ENCODE results near the gene ZBTB16.

GRCh38 chr11:114193730-114194679 lies 134.5 kb downstream of the ZBTB16 start:
- TF ChIP-seq REXO4 (CRISPR knock-in tag; IDR thresholded peaks at IDR 0.05; ENCODE audit: borderline replicate concordance), result no peak
- TF ChIP-seq, protein P1, sequence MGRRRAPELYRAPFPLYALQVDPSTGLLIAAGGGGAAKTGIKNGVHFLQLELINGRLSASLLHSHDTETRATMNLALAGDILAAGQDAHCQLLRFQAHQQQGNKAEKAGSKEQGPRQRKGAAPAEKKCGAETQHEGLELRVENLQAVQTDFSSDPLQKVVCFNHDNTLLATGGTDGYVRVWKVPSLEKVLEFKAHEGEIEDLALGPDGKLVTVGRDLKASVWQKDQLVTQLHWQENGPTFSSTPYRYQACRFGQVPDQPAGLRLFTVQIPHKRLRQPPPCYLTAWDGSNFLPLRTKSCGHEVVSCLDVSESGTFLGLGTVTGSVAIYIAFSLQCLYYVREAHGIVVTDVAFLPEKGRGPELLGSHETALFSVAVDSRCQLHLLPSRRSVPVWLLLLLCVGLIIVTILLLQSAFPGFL (CRISPR knock-in tag; IDR thresholded peaks at IDR 0.05), result no peak
- no peak for TF ChIP-seq ZNF24 (IDR thresholded peaks at IDR 0.05)
- no peak for TF ChIP-seq POLR2AphosphoS5 (IDR thresholded peaks at IDR 0.05; ENCODE audit: low read depth, low read length)
- TF ChIP-seq MAZ (IDR thresholded peaks at IDR 0.05; ENCODE audit: borderline replicate concordance, low read depth, low read length), result no peak
- TF ChIP-seq MAZ (CRISPR knock-in tag; IDR thresholded peaks at IDR 0.05; ENCODE audit: low read depth), result no peak
- TF ChIP-seq, protein P2, sequence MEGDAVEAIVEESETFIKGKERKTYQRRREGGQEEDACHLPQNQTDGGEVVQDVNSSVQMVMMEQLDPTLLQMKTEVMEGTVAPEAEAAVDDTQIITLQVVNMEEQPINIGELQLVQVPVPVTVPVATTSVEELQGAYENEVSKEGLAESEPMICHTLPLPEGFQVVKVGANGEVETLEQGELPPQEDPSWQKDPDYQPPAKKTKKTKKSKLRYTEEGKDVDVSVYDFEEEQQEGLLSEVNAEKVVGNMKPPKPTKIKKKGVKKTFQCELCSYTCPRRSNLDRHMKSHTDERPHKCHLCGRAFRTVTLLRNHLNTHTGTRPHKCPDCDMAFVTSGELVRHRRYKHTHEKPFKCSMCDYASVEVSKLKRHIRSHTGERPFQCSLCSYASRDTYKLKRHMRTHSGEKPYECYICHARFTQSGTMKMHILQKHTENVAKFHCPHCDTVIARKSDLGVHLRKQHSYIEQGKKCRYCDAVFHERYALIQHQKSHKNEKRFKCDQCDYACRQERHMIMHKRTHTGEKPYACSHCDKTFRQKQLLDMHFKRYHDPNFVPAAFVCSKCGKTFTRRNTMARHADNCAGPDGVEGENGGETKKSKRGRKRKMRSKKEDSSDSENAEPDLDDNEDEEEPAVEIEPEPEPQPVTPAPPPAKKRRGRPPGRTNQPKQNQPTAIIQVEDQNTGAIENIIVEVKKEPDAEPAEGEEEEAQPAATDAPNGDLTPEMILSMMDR (CRISPR knock-in tag; IDR thresholded peaks at IDR 0.05), result no peak
- no peak for TF ChIP-seq ZKSCAN8 (CRISPR knock-in tag; IDR thresholded peaks at IDR 0.05; ENCODE audit: borderline replicate concordance)
- no peak for TF ChIP-seq ZNF572 (CRISPR knock-in tag; IDR thresholded peaks at IDR 0.05)

All from HepG2 (cell line).